Retina (tissue), 1 donor: ENCODE data around the gene TLCD5.
A peak's percentile ranks its signal among the peaks of the same experiment; 100 is the strongest.

ENCODE experiments used
- DNase-seq: peaks from one replicate; pipeline ENCODE4 v3.0.0-alpha.2; 2016

The TLCD5 gene

GRCh38 chr11:120324932-120325810 is at the start of gene TLCD5:
TLCD5 (plus strand) TSS chr11:120325299; CDS start chr11:120327442, 2,143 bp downstream.
- peak; percentile 89 for DNase-seq

GRCh38 chr11:120279502-120279901 is 45.6 kb upstream of the TLCD5 start:
- DNase-seq: no peak

GRCh38 chr11:120280600-120281051 is 44.5 kb upstream of the TLCD5 start:
- no peak for DNase-seq

- DNase-seq: no peak
Observed at GRCh38 chr11:120281143-120281795, 43.8 kb upstream of the TLCD5 start.

GRCh38 chr11:120283124-120283523 is 42.0 kb upstream of the TLCD5 start:
- no peak for DNase-seq

GRCh38 chr11:120284272-120284671 is 40.8 kb upstream of the TLCD5 start:
- DNase-seq: no peak

- no peak for DNase-seq
Observed at GRCh38 chr11:120285256-120285655, 39.8 kb upstream of the TLCD5 start.

- no peak for DNase-seq
Observed at GRCh38 chr11:120288021-120288420, 37.1 kb upstream of the TLCD5 start.

GRCh38 chr11:120289426-120289825 is 35.7 kb upstream of the TLCD5 start:
- DNase-seq: no peak

- no peak for DNase-seq
Observed at GRCh38 chr11:120290956-120291355, 34.1 kb upstream of the TLCD5 start.

GRCh38 chr11:120293038-120293800 is 31.9 kb upstream of the TLCD5 start:
- DNase-seq: no peak

- no peak for DNase-seq
Observed at GRCh38 chr11:120294096-120294495, 31.0 kb upstream of the TLCD5 start.

GRCh38 chr11:120295099-120295498 is 30.0 kb upstream of the TLCD5 start:
- DNase-seq: no peak

GRCh38 chr11:120296554-120296953 is 28.5 kb upstream of the TLCD5 start:
- DNase-seq: no peak

- DNase-seq: no peak
Observed at GRCh38 chr11:120298461-120298860, 26.6 kb upstream of the TLCD5 start.

- no peak for DNase-seq
Observed at GRCh38 chr11:120302001-120302805, 22.9 kb upstream of the TLCD5 start.

- DNase-seq: peak; percentile 74
Observed at GRCh38 chr11:120303004-120303637, 22.0 kb upstream of the TLCD5 start.

- no peak for DNase-seq
Observed at GRCh38 chr11:120304526-120304925, 20.6 kb upstream of the TLCD5 start.

GRCh38 chr11:120305286-120305685 is 19.8 kb upstream of the TLCD5 start:
- DNase-seq: no peak

GRCh38 chr11:120306519-120307242 is 18.4 kb upstream of the TLCD5 start:
- no peak for DNase-seq

GRCh38 chr11:120307476-120307875 is 17.6 kb upstream of the TLCD5 start:
- DNase-seq: no peak
